Heart left ventricle (tissue), 16 donors: ENCODE measurements around the gene ZDHHC14. TPM values are rescaled to one million over a fixed set of nuclear protein-coding genes. Genes with fewer than 3 reads are reported as not detected.

ENCODE experiments used
- ATAC-seq, 4 donors: fragments of 200-7000 bp; cut with Tn5 transposase; one replicate each; pipeline ENCODE4 v1.9.1; 2020 to 2022; ENCODE audit warnings: moderate library complexity in 4 of 4, mild to moderate bottlenecking in 3 of 4, moderate number of reproducible peaks in 1 of 4
- DNase-seq, 5 donors: peaks; one replicate each; pipeline ENCODE4 v3.0.0-alpha.2; 2020
- H3K27ac ChIP-seq, 12 donors: fragments of 200-600 bp; sonication (generic) in 4 of 12; one replicate each; pipeline versions ENCODE4 v1.5.0 to v1.8.0; 2016 to 2022; ENCODE audit warnings: mild to moderate bottlenecking in 2 of 12
- H3K27me3 ChIP-seq, 9 donors: fragments of 200-600 bp; sonication (generic) in 2 of 9; one replicate each; pipeline versions ENCODE4 v1.5.1 to v1.8.0; 2016 to 2022; ENCODE audit warnings: mild to moderate bottlenecking in 3 of 9
- H3K36me3 ChIP-seq, 9 donors: fragments of 200-600 bp; sonication (generic) in 2 of 9; one replicate each; pipeline versions ENCODE4 v1.5.0 to v1.8.0; 2018 to 2022; ENCODE audit warnings: mild to moderate bottlenecking in 2 of 9
- H3K4me1 ChIP-seq, 12 donors: fragments of 200-600 bp; sonication (generic) in 4 of 12; one replicate each; pipeline versions ENCODE4 v1.5.0 to v1.8.0; 2016 to 2022; ENCODE audit warnings: mild to moderate bottlenecking in 3 of 12
- H3K4me3 ChIP-seq, 12 donors: fragments of 200-600 bp; sonication (generic) in 4 of 12; one replicate each; pipeline versions ENCODE4 v1.5.0 to v1.8.0; 2017 to 2022; ENCODE audit warnings: mild to moderate bottlenecking in 9 of 12, moderate library complexity in 4 of 12
- H3K9me3 ChIP-seq, 12 donors: fragments of 200-600 bp; sonication (generic) in 4 of 12; one replicate each; pipeline versions ENCODE4 v1.5.0 to v1.8.0; 2016 to 2022; ENCODE audit warnings: mild to moderate bottlenecking in 1 of 12
- POLR2A ChIP-seq, 2 donors: fragments of 450-650 bp; IDR thresholded peaks; one replicate each; pipeline ENCODE4 v1.6.1; 2017; ENCODE audit warnings: antibody characterized with exemption in 2 of 2, mild to moderate bottlenecking in 2 of 2, moderate library complexity in 2 of 2
- WGBS, 4 donors: extraction: QIAGEN DNeasy Blood & Tissue Kit in 2 of 4; methylation state at CpG; one replicate each; pipeline versions ENCODE4 v1.1.5 to v1.1.7; 2013 to 2018; 5-methylcytosine and 5-hydroxymethylcytosine counted together
- intact Hi-C, 10 donors: fragments of 100-400 bp; cut with DNase I; formaldehyde crosslinking; loops; one replicate each; pipeline versions ENCODE4 v1.11.1 to v1.14.2; 2022
- polyA plus RNA-seq, 2 donors: library from polyadenylated mRNA; stranded (reverse); fragments of 200-250 nt; gene quantifications; one replicate each; pipeline ENCODE4 v1.2.3, GENCODE V29; 2013
- total RNA-seq, 9 donors: library from RNA; depleted of rRNA in 2 of 9; stranded (reverse); fragments of >200 nt in 2 of 9; fragmentation: NEBNext Ultra II Directional in 3 of 9; extraction: Animal tissue kit (Norgen Biotek cat#: 25700) in 3 of 9; gene quantifications; one replicate each; pipeline versions ENCODE4 v1.1.0 to v1.2.4, GENCODE V29; 2016 to 2023
- TF ChIP-seq, protein P1 (sequence below), 12 donors: fragments of 200-600 bp; sonication (generic) in 4 of 12; IDR thresholded peaks; one replicate each; pipeline versions ENCODE4 v1.5.0 to v1.8.0; 2018 to 2022; ENCODE audit warnings: antibody characterized with exemption in 12 of 12, mild to moderate bottlenecking in 5 of 12
- donor health status: ischemic (EF 13 %, LVEDD 7.1; RV severe dilation, severe dysfunction).
- donor health status: healthy with polysubstance abuse.
- donor health status: DM: no; HTN: yes; CAD: no.
- donor health status: DM: no; HTN: no; CAD: no.
- donor health status: ischemic (EF 25% LVEDD 6.9; RV normal size, moderate dysfunction).
- donor health status: ischemic (EF 25% LVEDD 5.7; RV mildly dilated, moderate dysfunction).
- donor health status: healthy.
- donor health status: DM: yes; HTN: yes; CAD: no.
- donor health status: ischemic (EF 35%, LVEDD 5.7; RV mildly dilated, moderate dysfunction).
- donor health status: nonischemic (EF 11% LVEDD 7.7; RV severe dilation, severe dysfunction).
- donor health status: DM: yes; HTN: yes; CAD: no.
- donor health status: PGD.
- donor health status: ischemic (EF 29% LVEDD 5.4; RV normal size, mild dysfunction).
- donor health status: nonischemic (EF 23%, LVEDD 6.1; RV moderate dilation, normal function).

Gene ZDHHC14
- total and polyA plus RNA-seq, 11 donors, result 7.0 to 25.8 (median 15.4) TPM

DNA sequence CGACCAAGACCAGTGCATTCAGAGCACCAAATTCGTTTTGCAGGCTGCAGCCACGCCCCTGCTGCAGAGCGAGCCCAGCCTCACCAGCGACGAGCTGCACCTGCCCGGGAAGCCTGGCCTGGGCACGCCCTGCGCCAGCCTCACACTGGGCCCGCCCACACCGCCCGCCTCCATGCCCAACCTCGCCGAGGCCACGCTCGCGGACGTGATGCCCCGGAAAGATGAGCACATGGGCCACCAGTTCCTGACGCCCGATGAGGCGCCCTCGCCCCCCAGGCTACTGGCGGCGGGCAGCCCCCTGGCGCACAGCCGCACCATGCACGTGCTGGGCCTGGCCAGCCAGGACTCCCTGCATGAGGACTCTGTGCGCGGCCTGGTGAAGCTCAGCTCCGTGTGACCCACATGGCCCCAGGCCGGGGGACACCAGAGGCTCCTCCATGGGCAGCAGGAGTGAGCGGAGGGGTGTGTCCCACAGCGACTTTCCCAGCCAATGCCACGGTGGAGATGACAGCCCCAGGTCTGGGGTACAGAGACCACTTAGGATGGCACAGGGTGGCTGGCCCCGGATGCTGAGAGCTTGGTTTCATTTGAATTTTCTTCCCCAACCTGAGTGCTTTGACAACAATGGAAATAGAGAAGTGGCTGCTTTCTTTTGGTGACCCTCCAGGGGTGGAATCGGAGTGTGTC lies 291.9 kb downstream of the ZDHHC14 start:
- TF ChIP-seq, protein P1, sequence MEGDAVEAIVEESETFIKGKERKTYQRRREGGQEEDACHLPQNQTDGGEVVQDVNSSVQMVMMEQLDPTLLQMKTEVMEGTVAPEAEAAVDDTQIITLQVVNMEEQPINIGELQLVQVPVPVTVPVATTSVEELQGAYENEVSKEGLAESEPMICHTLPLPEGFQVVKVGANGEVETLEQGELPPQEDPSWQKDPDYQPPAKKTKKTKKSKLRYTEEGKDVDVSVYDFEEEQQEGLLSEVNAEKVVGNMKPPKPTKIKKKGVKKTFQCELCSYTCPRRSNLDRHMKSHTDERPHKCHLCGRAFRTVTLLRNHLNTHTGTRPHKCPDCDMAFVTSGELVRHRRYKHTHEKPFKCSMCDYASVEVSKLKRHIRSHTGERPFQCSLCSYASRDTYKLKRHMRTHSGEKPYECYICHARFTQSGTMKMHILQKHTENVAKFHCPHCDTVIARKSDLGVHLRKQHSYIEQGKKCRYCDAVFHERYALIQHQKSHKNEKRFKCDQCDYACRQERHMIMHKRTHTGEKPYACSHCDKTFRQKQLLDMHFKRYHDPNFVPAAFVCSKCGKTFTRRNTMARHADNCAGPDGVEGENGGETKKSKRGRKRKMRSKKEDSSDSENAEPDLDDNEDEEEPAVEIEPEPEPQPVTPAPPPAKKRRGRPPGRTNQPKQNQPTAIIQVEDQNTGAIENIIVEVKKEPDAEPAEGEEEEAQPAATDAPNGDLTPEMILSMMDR (IDR thresholded peaks at IDR 0.05), result no peak
- no peak for TF ChIP-seq POLR2A (IDR thresholded peaks at IDR 0.05)
- Histone ChIP-seq H3K27me3 (no peaks in the 10 kb centered on the region), H3K36me3 (peaks cover 0 to 9% (median 2%) of the 10 kb centered on the region in 9 donors), H3K4me3 (no peak overlapping the region), H3K4me1 (peaks cover 0 to 23% (median 17%) of the 10 kb centered on the region in 12 donors), H3K27ac (no peak overlapping the region), H3K9me3 (no peaks in the 10 kb centered on the region)
- WGBS, 4 donors, result 95 to 97% (median 96%) methylated on average over 27 to 37 of the region's 37 CpGs
- ATAC-seq (no peak), DNase-seq (no peak)
- intact Hi-C loops, result no loop called here

DNA sequence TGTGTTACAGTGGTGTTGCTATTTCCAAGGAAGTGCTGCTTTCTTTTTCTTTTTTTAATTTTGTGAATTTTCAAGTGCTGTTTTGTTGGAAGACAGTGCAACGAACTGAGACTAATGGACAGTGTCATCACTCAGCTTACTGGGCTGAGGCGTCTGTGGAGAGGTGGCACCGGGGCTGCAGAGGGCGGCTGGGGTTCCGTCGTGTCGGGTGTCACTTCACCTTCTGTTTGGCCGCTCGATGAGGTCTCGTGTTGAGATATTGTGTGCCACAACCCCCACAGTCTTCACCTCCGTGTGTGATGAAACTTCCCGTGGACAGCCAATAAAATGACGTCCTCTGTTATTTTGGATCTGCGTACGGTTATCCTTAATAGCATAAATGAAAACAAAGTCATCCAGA lies 292.6 kb downstream of the ZDHHC14 start:
- WGBS, 4 donors, result 82 to 87% (median 84%) methylated on average over 15 of the region's 15 CpGs

DNA sequence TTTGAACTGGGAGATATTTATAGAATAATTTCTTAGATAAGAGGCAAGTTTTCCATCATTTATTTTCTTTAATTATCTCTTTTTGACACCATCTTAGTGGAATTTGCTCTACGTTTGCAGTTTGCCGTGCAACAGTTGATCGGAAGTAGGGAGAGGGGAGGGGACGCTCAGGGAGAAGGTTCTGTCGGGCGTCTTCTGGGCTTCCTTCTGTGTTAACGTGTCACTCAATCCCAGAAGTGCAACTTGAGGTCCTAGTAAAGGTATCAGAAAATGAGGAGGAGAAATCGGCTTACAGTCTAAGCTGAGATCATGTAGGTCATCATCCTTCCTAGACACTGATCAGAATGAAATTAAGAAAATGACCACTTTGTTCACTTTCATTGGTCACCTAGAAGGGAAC lies 293.1 kb downstream of the ZDHHC14 start:
- TF ChIP-seq, protein P1 (IDR thresholded peaks at IDR 0.05), result no peak
- TF ChIP-seq POLR2A (IDR thresholded peaks at IDR 0.05), result no peak
- no peak overlapping the region for H3K4me3 ChIP-seq
- intact Hi-C loops, result no loop called here
- no peaks in the 10 kb centered on the region for H3K9me3 ChIP-seq
- peaks cover 0 to 9% (median 2%) of the 10 kb centered on the region in 9 donors for H3K36me3 ChIP-seq
- DNase-seq (no peak), ATAC-seq (no peak)
- no peak overlapping the region for H3K27ac ChIP-seq
- WGBS, 4 donors, result 84 to 91% (median 88%) methylated on average over 8 of the region's 8 CpGs
- H3K27me3 ChIP-seq, result no peaks in the 10 kb centered on the region
- H3K4me1 ChIP-seq, result peaks cover 0 to 21% (median 16%) of the 10 kb centered on the region in 12 donors

More for the DNA sequence above, 292.6 kb downstream of the ZDHHC14 start:
- peaks cover 0 to 22% (median 17%) of the 10 kb centered on the region in 12 donors for H3K4me1 ChIP-seq
- intact Hi-C loops, result no loop called here
- H3K27me3 ChIP-seq, result no peaks in the 10 kb centered on the region
- no peak for TF ChIP-seq POLR2A (IDR thresholded peaks at IDR 0.05)
- TF ChIP-seq, protein P1 (IDR thresholded peaks at IDR 0.05), result no peak
- H3K4me3 ChIP-seq, result no peak overlapping the region
- H3K9me3 ChIP-seq, result no peaks in the 10 kb centered on the region
- no peak overlapping the region for H3K27ac ChIP-seq
- no peak for DNase-seq
- H3K36me3 ChIP-seq, result peaks cover 0 to 9% (median 2%) of the 10 kb centered on the region in 9 donors
- no peak for ATAC-seq

DNA sequence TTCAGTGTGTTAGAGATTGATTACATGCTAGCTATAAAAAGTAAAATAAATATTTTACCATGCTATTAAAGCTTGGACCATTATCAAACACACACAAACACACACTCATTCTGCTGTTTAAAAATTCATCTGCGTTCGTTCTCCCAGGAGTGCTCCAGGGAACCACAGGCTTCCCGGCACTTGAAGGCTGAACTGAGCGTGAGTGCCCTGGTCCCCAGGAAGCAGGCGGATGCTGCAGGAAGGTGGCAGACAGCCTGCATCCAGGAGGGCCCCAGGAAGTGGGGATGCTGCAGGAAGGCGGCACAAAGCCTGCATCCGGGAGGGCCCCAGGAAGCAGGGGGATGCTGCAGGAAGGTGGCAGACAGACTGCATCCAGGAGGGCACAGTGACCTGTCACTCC lies 294.8 kb downstream of the ZDHHC14 start:
- DNase-seq (no peak), ATAC-seq (no peak)

More for the DNA sequence above, 294.8 kb downstream of the ZDHHC14 start:
- Histone ChIP-seq H3K27ac (no peak overlapping the region), H3K9me3 (no peaks in the 10 kb centered on the region), H3K4me1 (peaks cover 0 to 4% (median under 1%) of the 10 kb centered on the region in 12 donors), H3K27me3 (no peaks in the 10 kb centered on the region), H3K4me3 (no peak overlapping the region), H3K36me3 (peaks cover 0 to 9% (median 2%) of the 10 kb centered on the region in 9 donors)
- intact Hi-C loops, result no loop called here
- no peak for TF ChIP-seq POLR2A (IDR thresholded peaks at IDR 0.05)
- 79 to 98% (median 85%) methylated on average over 7 of the region's 7 CpGs for WGBS, 4 donors
